NCI-H1105 (cell line): ENCODE data around the gene WDFY2.

Experiments used
- DNase-seq: peaks from one replicate; lab custom pipeline; 2025; lab: John Stamatoyannopoulos, UW

Gene WDFY2

GRCh38 chr13:51770681-51771417, 186.6 kb downstream of the WDFY2 start:
- DNase-seq: no peak

- DNase-seq: no peak
Measured at GRCh38 chr13:51771418-51772104, 187.3 kb downstream of the WDFY2 start.

- DNase-seq: no peak
Measured at GRCh38 chr13:51772105-51772455, 187.8 kb downstream of the WDFY2 start.

- no peak for DNase-seq
Measured at GRCh38 chr13:51772781-51773180, 188.5 kb downstream of the WDFY2 start.

GRCh38 chr13:51773515-51773914, 189.3 kb downstream of the WDFY2 start:
- no peak for DNase-seq

GRCh38 chr13:51776179-51776578, 191.9 kb downstream of the WDFY2 start:
- DNase-seq: no peak

GRCh38 chr13:51777921-51778320, 193.7 kb downstream of the WDFY2 start:
- no peak for DNase-seq

GRCh38 chr13:51778392-51778791, 194.1 kb downstream of the WDFY2 start:
- DNase-seq: no peak

- DNase-seq: no peak
Measured at GRCh38 chr13:51780099-51780498, 195.8 kb downstream of the WDFY2 start.

- no peak for DNase-seq
Measured at GRCh38 chr13:51781246-51782022, 197.2 kb downstream of the WDFY2 start.

GRCh38 chr13:51782026-51782710, 197.9 kb downstream of the WDFY2 start:
- no peak for DNase-seq

GRCh38 chr13:51783428-51784094, 199.3 kb downstream of the WDFY2 start:
- no peak for DNase-seq

GRCh38 chr13:51784097-51784496, 199.8 kb downstream of the WDFY2 start:
- DNase-seq: no peak

GRCh38 chr13:51785712-51786424, 201.6 kb downstream of the WDFY2 start:
- peak; percentile 83 for DNase-seq

GRCh38 chr13:51786425-51787265, 202.4 kb downstream of the WDFY2 start:
- no peak for DNase-seq

- no peak for DNase-seq
Measured at GRCh38 chr13:51793570-51794271, 209.5 kb downstream of the WDFY2 start.

- no peak for DNase-seq
Measured at GRCh38 chr13:51794964-51795363, 210.7 kb downstream of the WDFY2 start.

- DNase-seq: no peak
Measured at GRCh38 chr13:51795419-51795818, 211.2 kb downstream of the WDFY2 start.

GRCh38 chr13:51796546-51796945, 212.3 kb downstream of the WDFY2 start:
- DNase-seq: no peak
